Neutrophil (primary cell): Measurements from ENCODE around the gene GOLPH3.

Experiments
- H3K27ac ChIP-seq: fragments of 200-600 bp; sonication (generic); 2 replicates; pipeline ENCODE4 v1.5.1; 2016; ENCODE audit warnings: mild to moderate bottlenecking, moderate library complexity
- H3K27me3 ChIP-seq: fragments of 200-600 bp; sonication (generic); 2 replicates; pipeline ENCODE4 v1.6.0; 2016; ENCODE audit warnings: mild to moderate bottlenecking
- H3K36me3 ChIP-seq: fragments of 200-600 bp; sonication (generic); 2 replicates; pipeline ENCODE4 v1.5.1; 2017
- H3K4me1 ChIP-seq, 2 experiments: fragments of 200-600 bp in 1 of 2; sonication (generic) in 1 of 2; 1 replicate in 1 of 2; 2 replicates in 1 of 2; pipeline versions ENCODE4 v1.5.1 to v1.6.1; 2013 to 2016; ENCODE audit warnings: low read depth in 1 of 2, low read length in 1 of 2, mild to moderate bottlenecking in 1 of 2, moderate library complexity in 1 of 2; ENCODE audit not compliant: control insufficient read depth in 1 of 2, insufficient read depth in 1 of 2
- H3K4me3 ChIP-seq, 2 experiments: fragments of 200-600 bp in 1 of 2; sonication (generic) in 1 of 2; 1 replicate in 1 of 2; 2 replicates in 1 of 2; pipeline ENCODE4 v1.5.1; 2013 to 2016; ENCODE audit warnings: low read depth in 1 of 2, low read length in 1 of 2, mild to moderate bottlenecking in 1 of 2, moderate library complexity in 1 of 2
- H3K9me3 ChIP-seq: fragments of 200-600 bp; sonication (generic); 2 replicates; pipeline ENCODE4 v1.5.1; 2016
- CTCF ChIP-seq: fragments of 200-600 bp; sonication (generic); IDR thresholded peaks from 2 replicates; pipeline ENCODE4 v1.5.1; 2016; ENCODE audit warnings: antibody characterized with exemption

Gene GOLPH3

GRCh38 chr5:32144378-32145207 lies 29.5 kb downstream of the GOLPH3 start:
- H3K36me3 ChIP-seq: peaks cover 4% of the 10 kb centered on the region
- H3K27ac ChIP-seq: no peak overlapping the region
- no peak for TF ChIP-seq CTCF
- H3K4me3 ChIP-seq: no peak overlapping the region
- no peaks in the 10 kb centered on the region for H3K9me3 ChIP-seq
- H3K27me3 ChIP-seq: no peaks in the 10 kb centered on the region
- peaks cover 13 to 17% of the 10 kb centered on the region in 2 experiments for H3K4me1 ChIP-seq

GRCh38 chr5:32143617-32144377 lies 30.3 kb downstream of the GOLPH3 start:
- TF ChIP-seq CTCF: no peak
- no peaks in the 10 kb centered on the region for H3K9me3 ChIP-seq
- peaks cover 13 to 17% of the 10 kb centered on the region in 2 experiments for H3K4me1 ChIP-seq
- no peak overlapping the region for H3K4me3 ChIP-seq
- H3K27me3 ChIP-seq: no peaks in the 10 kb centered on the region
- peaks cover 4% of the 10 kb centered on the region for H3K36me3 ChIP-seq
- H3K27ac ChIP-seq: no peak overlapping the region

- Histone ChIP-seq H3K27ac (no peak overlapping the region), H3K4me1 (no peaks in the 10 kb centered on the region), H3K27me3 (no peaks in the 10 kb centered on the region), H3K36me3 (peaks cover 24% of the 10 kb centered on the region), H3K4me3 (no peak overlapping the region), H3K9me3 (no peaks in the 10 kb centered on the region)
- TF ChIP-seq CTCF: no peak
Observed at GRCh38 chr5:32138839-32139493, 35.2 kb downstream of the GOLPH3 start.

- TF ChIP-seq CTCF: no peak
- H3K4me1 ChIP-seq: peaks cover 0 to 4% of the 10 kb centered on the region in 2 experiments
- H3K4me3 ChIP-seq: no peak overlapping the region
- no peaks in the 10 kb centered on the region for H3K27me3 ChIP-seq
- no peak overlapping the region for H3K27ac ChIP-seq
- peaks cover 21% of the 10 kb centered on the region for H3K36me3 ChIP-seq
- no peaks in the 10 kb centered on the region for H3K9me3 ChIP-seq
Observed at GRCh38 chr5:32136342-32136741, 37.8 kb downstream of the GOLPH3 start.

- peaks cover 21% of the 10 kb centered on the region for H3K36me3 ChIP-seq
Observed at GRCh38 chr5:32135086-32135485, 39.0 kb downstream of the GOLPH3 start.

More at GRCh38 chr5:32135086-32135485, 39.0 kb downstream of the GOLPH3 start:
- H3K27me3 ChIP-seq: no peaks in the 10 kb centered on the region
- H3K4me1 ChIP-seq: peaks cover 0 to 11% of the 10 kb centered on the region in 2 experiments
- no peak for TF ChIP-seq CTCF
- no peak overlapping the region for H3K27ac ChIP-seq
- H3K4me3 ChIP-seq: no peak overlapping the region
- H3K9me3 ChIP-seq: no peaks in the 10 kb centered on the region
